Neural cell (in vitro differentiated cells): ENCODE results near the gene LSM10.

Source experiments
- EP300 ChIP-seq: fragments of 450-650 bp; conservative IDR thresholded peaks from 2 replicates; pipeline ENCODE4 v1.6.1; 2014; ENCODE audit warnings: antibody characterized with exemption, mild to moderate bottlenecking, moderate library complexity; ENCODE audit not compliant: poor library complexity, severe bottlenecking
- EZH2 ChIP-seq: fragments of 200-600, 300-800 bp; shearing (Covaris generic), sonication (generic); IDR thresholded peaks from 2 replicates; pipeline ENCODE4 v1.6.1; 2014; ENCODE audit warnings: antibody characterized with exemption, low read length, borderline replicate concordance, mild to moderate bottlenecking; ENCODE audit not compliant: insufficient read depth, poor library complexity, severe bottlenecking
- MXI1 ChIP-seq: fragments of 450-650 bp; conservative IDR thresholded peaks from 2 replicates; pipeline ENCODE4 v1.6.1; 2014; ENCODE audit warnings: antibody characterized with exemption, mild to moderate bottlenecking; ENCODE audit not compliant: poor library complexity, severe bottlenecking
- POLR2AphosphoS5 ChIP-seq: IDR thresholded peaks from 2 replicates; pipeline ENCODE4 v1.6.1; 2012
- RAD21 ChIP-seq: fragments of 450-650 bp; conservative IDR thresholded peaks from 2 replicates; pipeline ENCODE4 v1.6.1; 2014; ENCODE audit warnings: antibody characterized with exemption, mild to moderate bottlenecking, moderate library complexity
- TAF1 ChIP-seq: IDR thresholded peaks from 2 replicates; pipeline ENCODE4 v1.6.1; 2012; ENCODE audit warnings: low read depth
- TF ChIP-seq, protein P1 (sequence below): fragments of 450-650 bp; IDR thresholded peaks from 2 replicates; pipeline ENCODE4 v1.5.1; 2014; ENCODE audit warnings: antibody characterized with exemption, mild to moderate bottlenecking, moderate library complexity; ENCODE audit not compliant: poor library complexity, severe bottlenecking

GRCh38 chr1:36401602-36402503, 4.1 kb upstream of the LSM10 start:
- TF ChIP-seq, protein P1, sequence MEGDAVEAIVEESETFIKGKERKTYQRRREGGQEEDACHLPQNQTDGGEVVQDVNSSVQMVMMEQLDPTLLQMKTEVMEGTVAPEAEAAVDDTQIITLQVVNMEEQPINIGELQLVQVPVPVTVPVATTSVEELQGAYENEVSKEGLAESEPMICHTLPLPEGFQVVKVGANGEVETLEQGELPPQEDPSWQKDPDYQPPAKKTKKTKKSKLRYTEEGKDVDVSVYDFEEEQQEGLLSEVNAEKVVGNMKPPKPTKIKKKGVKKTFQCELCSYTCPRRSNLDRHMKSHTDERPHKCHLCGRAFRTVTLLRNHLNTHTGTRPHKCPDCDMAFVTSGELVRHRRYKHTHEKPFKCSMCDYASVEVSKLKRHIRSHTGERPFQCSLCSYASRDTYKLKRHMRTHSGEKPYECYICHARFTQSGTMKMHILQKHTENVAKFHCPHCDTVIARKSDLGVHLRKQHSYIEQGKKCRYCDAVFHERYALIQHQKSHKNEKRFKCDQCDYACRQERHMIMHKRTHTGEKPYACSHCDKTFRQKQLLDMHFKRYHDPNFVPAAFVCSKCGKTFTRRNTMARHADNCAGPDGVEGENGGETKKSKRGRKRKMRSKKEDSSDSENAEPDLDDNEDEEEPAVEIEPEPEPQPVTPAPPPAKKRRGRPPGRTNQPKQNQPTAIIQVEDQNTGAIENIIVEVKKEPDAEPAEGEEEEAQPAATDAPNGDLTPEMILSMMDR: no peak
- TF ChIP-seq POLR2AphosphoS5 (no peak), EZH2 (no peak), EP300 (no peak), RAD21 (no peak), TAF1 (no peak), MXI1 (no peak)
